Endothelial cell of umbilical vein (primary cell): Measurements from ENCODE around the gene SRGAP1. TPM values are rescaled to one million over a fixed set of nuclear protein-coding genes. Genes with fewer than 3 reads are reported as not detected.

ENCODE experiments used
- BruUV-seq: library from RNA; stranded (reverse); fragments of 400-500 nt; replicated peaks from 2 replicates; lab custom pipeline; 2021; lab: Mats Ljungman, UMichigan
- CTCF ChIA-PET: fragments of 300-600, 350-600 bp; sonication (Branson Sonifier 250); formaldehyde crosslinking; loops from one replicate; lab custom pipeline; 2021; ENCODE audit warnings: antibody characterized with exemption, inconsistent platforms; lab: Charles Lee
- POLR2A ChIA-PET: fragments of 300-600, 350-600 bp; sonication (Branson Sonifier 250); formaldehyde crosslinking; loops from one replicate; lab custom pipeline; 2021; ENCODE audit warnings: antibody characterized with exemption, inconsistent platforms; lab: Charles Lee
- DNase-seq: peaks from one replicate; pipeline ENCODE4 v3.0.0-alpha.2; 2011; ENCODE audit warnings: low read depth, low spot score
- FAIRE-seq: peaks from 2 replicates; lab custom pipeline; 2011; peaks lifted over from hg19 to GRCh38; lab: Jason Lieb, UNC
- H2AFZ ChIP-seq: 2 replicates; pipeline ENCODE4 v1.6.0; 2012; ENCODE audit warnings: low read depth, low read length, control low read depth, inconsistent platforms
- H3K27ac ChIP-seq: 2 replicates; pipeline ENCODE4 v1.5.1; 2011; ENCODE audit warnings: low read depth, mild to moderate bottlenecking, control low read depth, low read length, moderate library complexity; ENCODE audit not compliant: insufficient read depth
- H3K27me3 ChIP-seq, 2 experiments: 2 replicates each; pipeline versions ENCODE4 v1.6.0 to v1.6.1; 2011; ENCODE audit warnings: low read length in 2 of 2, mixed read lengths in 1 of 2; ENCODE audit not compliant: control insufficient read depth in 2 of 2, insufficient read depth in 2 of 2
- H3K36me3 ChIP-seq, 2 experiments: 2 replicates in 1 of 2; 3 replicates in 1 of 2; pipeline ENCODE4 v1.5.1; 2011; ENCODE audit warnings: low read length in 2 of 2, mild to moderate bottlenecking in 1 of 2, moderate library complexity in 1 of 2; ENCODE audit not compliant: control insufficient read depth in 2 of 2, insufficient read depth in 2 of 2; ENCODE audit errors: extremely low read depth in 1 of 2
- H3K4me1 ChIP-seq: 3 replicates; pipeline ENCODE4 v1.5.1; 2011; ENCODE audit warnings: mild to moderate bottlenecking, low read length; ENCODE audit not compliant: control insufficient read depth, insufficient read depth; ENCODE audit errors: extremely low read depth
- H3K4me2 ChIP-seq: 2 replicates; pipeline ENCODE4 v1.6.1; 2011; ENCODE audit warnings: low read length, control low read depth, mixed read lengths; ENCODE audit not compliant: insufficient read depth
- H3K4me3 ChIP-seq, 3 experiments: fragments of 200-600 bp in 1 of 3; sonication (generic), shearing (Covaris generic) in 1 of 3; replicated peaks in 1 of 3; 2 replicates each; pipeline ENCODE4 v1.5.1; 2011 to 2016; ENCODE audit warnings: control low read depth in 3 of 3, low read length in 3 of 3, mild to moderate bottlenecking in 2 of 3, inconsistent platforms in 1 of 3, low read depth in 1 of 3, moderate library complexity in 1 of 3; ENCODE audit not compliant: insufficient read depth in 1 of 3
- H3K79me2 ChIP-seq: 2 replicates; pipeline ENCODE4 v1.6.0; 2012; ENCODE audit warnings: low read length, inconsistent platforms; ENCODE audit not compliant: control insufficient read depth, insufficient read depth
- H3K9ac ChIP-seq: replicated peaks from 2 replicates; pipeline ENCODE3; 2011; ENCODE audit warnings: low read length, control low read depth; ENCODE audit not compliant: insufficient read depth; ENCODE audit errors: extremely low read depth
- H3K9me1 ChIP-seq: replicated peaks from 3 replicates; pipeline ENCODE4 v1.6.0; 2011; ENCODE audit warnings: mild to moderate bottlenecking, low read length; ENCODE audit not compliant: control insufficient read depth, insufficient read depth; ENCODE audit errors: extremely low read depth
- H3K9me3 ChIP-seq: replicated peaks from 2 replicates; pipeline ENCODE4 v1.5.1; 2012; ENCODE audit warnings: low read length, inconsistent platforms; ENCODE audit not compliant: control insufficient read depth, insufficient read depth
- H4K20me1 ChIP-seq: replicated peaks from 2 replicates; pipeline ENCODE3; 2011; ENCODE audit warnings: mild to moderate bottlenecking, low read length; ENCODE audit not compliant: control insufficient read depth, insufficient read depth; ENCODE audit errors: extremely low read depth
- CTCF ChIP-seq, 2 donors: IDR thresholded peaks; 1 replicate in 1 of 2; 2 replicates in 1 of 2; pipeline ENCODE4 v1.5.1; 2011; ENCODE audit warnings: low read length in 2 of 2, mild to moderate bottlenecking in 2 of 2, moderate library complexity in 2 of 2, control low read depth in 1 of 2, inconsistent platforms in 1 of 2, low read depth in 1 of 2; ENCODE audit not compliant: insufficient read depth in 1 of 2; ENCODE audit errors: extremely low read depth in 1 of 2
- EZH2 ChIP-seq: IDR thresholded peaks from 2 replicates; pipeline ENCODE4 v1.6.1; 2012; ENCODE audit warnings: borderline replicate concordance, low read depth, mild to moderate bottlenecking, moderate library complexity, low read length, inconsistent platforms; ENCODE audit not compliant: severe bottlenecking
- FOS ChIP-seq: IDR thresholded peaks from 2 replicates; pipeline ENCODE4 v1.6.1; 2011; ENCODE audit warnings: mild to moderate bottlenecking, low read length, moderate library complexity, borderline replicate concordance; ENCODE audit not compliant: insufficient read depth
- GATA2 ChIP-seq: IDR thresholded peaks from 2 replicates; pipeline ENCODE4 v1.7.0; 2011; ENCODE audit warnings: low read depth, mild to moderate bottlenecking, moderate library complexity, mixed read lengths, low read length; ENCODE audit not compliant: insufficient read length, insufficient read depth
- JUN ChIP-seq: IDR thresholded peaks from 2 replicates; pipeline ENCODE4 v1.6.1; 2011; ENCODE audit warnings: borderline replicate concordance, low read depth; ENCODE audit not compliant: insufficient read length, insufficient read depth
- MAX ChIP-seq: IDR thresholded peaks from 2 replicates; pipeline ENCODE4 v1.6.1; 2011; ENCODE audit not compliant: insufficient read depth, insufficient read length
- MYC ChIP-seq: IDR thresholded peaks from one replicate; pipeline ENCODE4 v1.6.1; 2011; ENCODE audit warnings: mild to moderate bottlenecking, low read depth, low read length
- POLR2A ChIP-seq: IDR thresholded peaks from 2 replicates; pipeline ENCODE4 v1.6.1; 2012; ENCODE audit warnings: low read depth, mild to moderate bottlenecking, control low read depth, low read length
- POLR2AphosphoS5 ChIP-seq: IDR thresholded peaks from 2 replicates; pipeline ENCODE4 v1.6.1; 2012; ENCODE audit warnings: low read depth, mild to moderate bottlenecking, control low read depth, low read length, moderate library complexity; ENCODE audit not compliant: insufficient read depth
- dilution Hi-C: fragments of 300-500 bp; cut with MboI; formaldehyde crosslinking; loops from one replicate; pipeline ENCODE4 v1.15.0; 2019; ENCODE audit warnings: low sequenced_read_pairs; ENCODE audit not compliant: extremely low pct_ligation_motif_present
- intact Hi-C: fragments of 100-400 bp; cut with micrococcal nuclease; formaldehyde crosslinking; loops from one replicate; pipeline ENCODE4 v1.10.0; 2022
- polyA plus RNA-seq, 4 experiments: library from polyadenylated mRNA; depleted of rRNA in 3 of 4; stranded (reverse) in 3 of 4; unstranded in 1 of 4; fragments of >200 nt; gene quantifications; 2 replicates each; pipeline versions ENCODE4 v1.2.1 to v1.2.3, GENCODE V29; 2011 to 2012; ENCODE audit warnings: missing spikeins in 1 of 4
- total RNA-seq: library from RNA; stranded (reverse); gene quantifications from 2 replicates; pipeline ENCODE4 v1.2.3, GENCODE V29; 2021

SRGAP1 gene
- total and polyA plus RNA-seq, 2 donors (not counting 3 experiments of a cell fraction or from before 2014, with no cell fraction given), result 4.9 to 16.3 TPM

GRCh38 chr12:63907561-63907960 lies 63.1 kb downstream of the SRGAP1 start:
- FAIRE-seq (no peak), DNase-seq (no peak)
- Histone ChIP-seq H3K4me3 (no peak overlapping the region), H2AFZ (no peak overlapping the region), H3K4me2 (no peak overlapping the region), H4K20me1 (no peaks in the 10 kb centered on the region), H3K9me3 (no peaks in the 10 kb centered on the region), H3K4me1 (no peaks in the 10 kb centered on the region), H3K9me1 (no peaks in the 10 kb centered on the region), H3K27ac (no peak overlapping the region), H3K36me3 (no peaks in the 10 kb centered on the region), H3K79me2 (peaks cover 11% of the 10 kb centered on the region), H3K27me3 (no peaks in the 10 kb centered on the region), H3K9ac (no peak overlapping the region)
- intact Hi-C loops (no loop called here), dilution Hi-C loops (no loop called here)
- no TSS peak for BruUV-seq
- TF ChIP-seq GATA2, result no peak
- no peak for TF ChIP-seq FOS
- ChIA-PET POLR2A (no interaction called here), CTCF (no interaction called here)

GRCh38 chr12:63909746-63910145 lies 65.2 kb downstream of the SRGAP1 start:
- H3K4me1 ChIP-seq, result no peaks in the 10 kb centered on the region
- H3K27me3 ChIP-seq, result no peaks in the 10 kb centered on the region
- H3K4me3 ChIP-seq, result no peak overlapping the region
- no peak overlapping the region for H3K4me2 ChIP-seq
- FAIRE-seq (no peak), DNase-seq (no peak)
- H3K9ac ChIP-seq, result no peak overlapping the region
- H3K9me3 ChIP-seq, result no peaks in the 10 kb centered on the region
- no peak overlapping the region for H2AFZ ChIP-seq
- H3K27ac ChIP-seq, result no peak overlapping the region
- H3K79me2 ChIP-seq, result peaks cover 11% of the 10 kb centered on the region
- TF ChIP-seq GATA2, result no peak
- no peak for TF ChIP-seq FOS
- TF ChIP-seq EZH2, result no peak
- no peak for TF ChIP-seq POLR2AphosphoS5
- TF ChIP-seq POLR2A, result no peak
- TF ChIP-seq JUN, result no peak
- TF ChIP-seq MAX, result no peak
- no peak for TF ChIP-seq CTCF (IDR thresholded peaks at IDR 0.05; ENCODE audit: extremely low read depth in 1 of 2, insufficient read depth in 1 of 2, low read depth in 1 of 2, low read length in 2 of 2)
- no peak for TF ChIP-seq MYC
- ChIA-PET POLR2A (no interaction called here), CTCF (no interaction called here)
- intact Hi-C loops (no loop called here), dilution Hi-C loops (no loop called here)
- H3K36me3 ChIP-seq, result no peaks in the 10 kb centered on the region
- BruUV-seq, result no TSS peak
- no peaks in the 10 kb centered on the region for H4K20me1 ChIP-seq
- H3K9me1 ChIP-seq, result no peaks in the 10 kb centered on the region
